Measurements from ENCODE around the gene PRR29.

PRR29 gene

DNA sequence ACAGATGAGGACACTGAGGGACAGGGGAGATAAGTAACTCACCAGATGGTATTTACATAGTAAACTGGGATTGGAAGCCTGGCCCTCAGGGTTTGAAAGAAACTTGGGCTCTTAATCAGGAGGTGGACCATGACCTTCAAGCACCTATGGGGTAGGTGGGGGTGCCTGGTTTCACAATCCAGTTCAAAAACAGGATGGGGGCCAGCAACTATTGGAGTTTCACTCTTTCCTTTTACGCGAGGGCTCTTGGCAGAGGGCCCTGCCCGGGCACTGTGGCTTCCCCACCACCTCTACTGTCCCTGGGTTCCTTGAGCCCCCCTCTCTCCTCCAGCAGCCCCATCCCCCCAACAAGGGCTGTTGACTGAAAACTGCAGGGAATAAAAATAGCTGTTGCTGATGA lies 11.3 kb upstream of the PRR29 start:
- H4K20me1 ChIP-seq (ENCODE audit: insufficient read depth, low read length) = no peaks in the 10 kb centered on the region
- H3K36me3 ChIP-seq (replicated peaks; ENCODE audit: insufficient read depth, low read length) = no peaks in the 10 kb centered on the region
- H3K27me3 ChIP-seq (replicated peaks; ENCODE audit: insufficient read depth, low read length) = no peaks in the 10 kb centered on the region
- no peak overlapping the region for H3K27ac ChIP-seq (ENCODE audit: low read length)
- H3K9me2 ChIP-seq (replicated peaks; ENCODE audit: insufficient read depth, low read length) = no peaks in the 10 kb centered on the region
- no peak for DNase-seq
- no peaks in the 10 kb centered on the region for H3F3A ChIP-seq (ENCODE audit: insufficient read depth, low read length)
- no peak overlapping the region for H2AFZ ChIP-seq (ENCODE audit: low read length)
- H3K79me2 ChIP-seq (ENCODE audit: low read length) = no peaks in the 10 kb centered on the region
- H3K9me3 ChIP-seq (replicated peaks; ENCODE audit: insufficient read depth, low read length) = no peaks in the 10 kb centered on the region
- TF ChIP-seq CTCF (IDR thresholded peaks at IDR 0.05; ENCODE audit: low read length) (no peak), EZH2phosphoT487 (IDR thresholded peaks at IDR 0.05; ENCODE audit: low read length) (no peak), EZH2 (optimal IDR thresholded peaks at IDR 0.05; ENCODE audit: low read depth, low read length) (no peak)
- 0 out of 2 replicates have a peak overlapping the region, but pooled peaks have one; percentile 23 for H3K4me2 ChIP-seq (ENCODE audit: low read depth, low read length)
- H3K4me1 ChIP-seq (ENCODE audit: low read length) = peaks cover 6% of the 10 kb centered on the region; the same call in 1 of the 2 replicates
- H3K9ac ChIP-seq (ENCODE audit: low read length) = no peak overlapping the region
- H3K4me3 ChIP-seq (ENCODE audit: low read length) = no peak overlapping the region

- H3K9ac ChIP-seq (ENCODE audit: low read length) = no peak overlapping the region
Measured at GRCh38 chr17:63987221-63988126, 10.7 kb upstream of the PRR29 start.

GRCh38 chr17:63988127-63988478 lies 10.0 kb upstream of the PRR29 start:
- Histone ChIP-seq H3K9me3 (replicated peaks; ENCODE audit: insufficient read depth, low read length) (no peaks in the 10 kb centered on the region), H3K9ac (ENCODE audit: low read length) (no peak overlapping the region), H3K79me2 (ENCODE audit: low read length) (no peaks in the 10 kb centered on the region), H2AFZ (ENCODE audit: low read length) (no peak overlapping the region), H3K4me1 (ENCODE audit: low read length) (peaks cover 6% of the 10 kb centered on the region; the same call in 1 of the 2 replicates), H3K27me3 (replicated peaks; ENCODE audit: insufficient read depth, low read length) (0 out of 2 replicates have a peak, but pooled peaks cover 3% of the 10 kb centered on the region), H3K4me3 (ENCODE audit: low read length) (no peak overlapping the region), H3K9me2 (replicated peaks; ENCODE audit: insufficient read depth, low read length) (no peaks in the 10 kb centered on the region), H4K20me1 (ENCODE audit: insufficient read depth, low read length) (no peaks in the 10 kb centered on the region), H3F3A (ENCODE audit: insufficient read depth, low read length) (no peaks in the 10 kb centered on the region), H3K36me3 (replicated peaks; ENCODE audit: insufficient read depth, low read length) (no peaks in the 10 kb centered on the region), H3K27ac (ENCODE audit: low read length) (no peak overlapping the region), H3K4me2 (ENCODE audit: low read depth, low read length) (no peak overlapping the region)
- TF ChIP-seq CTCF (IDR thresholded peaks at IDR 0.05; ENCODE audit: low read length) = no peak
- no peak for TF ChIP-seq EZH2 (optimal IDR thresholded peaks at IDR 0.05; ENCODE audit: low read depth, low read length)
- no peak for TF ChIP-seq EZH2phosphoT487 (IDR thresholded peaks at IDR 0.05; ENCODE audit: low read length)
- DNase-seq = no peak

More at GRCh38 chr17:63987221-63988126, 10.7 kb upstream of the PRR29 start:
- no peaks in the 10 kb centered on the region for H3K79me2 ChIP-seq (ENCODE audit: low read length)
- DNase-seq = no peak
- H3K9me3 ChIP-seq (replicated peaks; ENCODE audit: insufficient read depth, low read length) = no peaks in the 10 kb centered on the region
- no peak overlapping the region for H3K27ac ChIP-seq (ENCODE audit: low read length)
- H4K20me1 ChIP-seq (ENCODE audit: insufficient read depth, low read length) = no peaks in the 10 kb centered on the region
- no peaks in the 10 kb centered on the region for H3K9me2 ChIP-seq (replicated peaks; ENCODE audit: insufficient read depth, low read length)
- TF ChIP-seq CTCF (IDR thresholded peaks at IDR 0.05; ENCODE audit: low read length) (no peak), EZH2 (optimal IDR thresholded peaks at IDR 0.05; ENCODE audit: low read depth, low read length) (no peak), EZH2phosphoT487 (IDR thresholded peaks at IDR 0.05; ENCODE audit: low read length) (no peak)
- no peak overlapping the region for H3K4me3 ChIP-seq (ENCODE audit: low read length)
- no peak overlapping the region for H2AFZ ChIP-seq (ENCODE audit: low read length)
- H3K27me3 ChIP-seq (replicated peaks; ENCODE audit: insufficient read depth, low read length) = 0 out of 2 replicates have a peak, but pooled peaks cover 1% of the 10 kb centered on the region
- H3K4me1 ChIP-seq (ENCODE audit: low read length) = peaks cover 6% of the 10 kb centered on the region; the same call in 1 of the 2 replicates
- no peaks in the 10 kb centered on the region for H3F3A ChIP-seq (ENCODE audit: insufficient read depth, low read length)
- no peaks in the 10 kb centered on the region for H3K36me3 ChIP-seq (replicated peaks; ENCODE audit: insufficient read depth, low read length)
- 0 out of 2 replicates have a peak overlapping the region, but pooled peaks have one; percentile 23 for H3K4me2 ChIP-seq (ENCODE audit: low read depth, low read length)

Measured in MM.1S (cell line).